Trophoblast cell (in vitro differentiated cells and primary cell): Measurements from ENCODE around the gene C2orf74.

Experiments used
- DNase-seq, 2 donors: peaks; one replicate each; pipeline ENCODE4 v3.0.0-alpha.2; 2016
- H2AFZ ChIP-seq: 2 replicates; pipeline ENCODE4 v1.6.1; 2013; ENCODE audit warnings: low read length, moderate library complexity, mild to moderate bottlenecking; ENCODE audit not compliant: insufficient read depth, poor library complexity
- H2AK5ac ChIP-seq: 2 replicates; pipeline ENCODE4 v1.6.1; 2013; ENCODE audit warnings: mild to moderate bottlenecking, low read length
- H2BK120ac ChIP-seq: 2 replicates; pipeline ENCODE4 v1.6.1; 2013; ENCODE audit warnings: low read length, mild to moderate bottlenecking, moderate library complexity; ENCODE audit not compliant: insufficient read depth, poor library complexity
- H2BK12ac ChIP-seq: 2 replicates; pipeline ENCODE4 v1.6.1; 2013; ENCODE audit warnings: mild to moderate bottlenecking, low read length, moderate library complexity
- H2BK5ac ChIP-seq: 2 replicates; pipeline ENCODE4 v1.6.1; 2013; ENCODE audit warnings: low read length, low read depth, moderate library complexity, mild to moderate bottlenecking; ENCODE audit not compliant: poor library complexity
- H3K14ac ChIP-seq: 2 replicates; pipeline ENCODE4 v1.6.1; 2013; ENCODE audit warnings: mild to moderate bottlenecking, low read length
- H3K18ac ChIP-seq: 2 replicates; pipeline ENCODE4 v1.6.1; 2013; ENCODE audit warnings: mild to moderate bottlenecking, low read length
- H3K23ac ChIP-seq: 2 replicates; pipeline ENCODE4 v1.6.1; 2013; ENCODE audit warnings: low read length
- H3K27ac ChIP-seq: 2 replicates; pipeline ENCODE4 v1.5.1; 2013; ENCODE audit warnings: low read depth, mild to moderate bottlenecking, inconsistent platforms, low read length, moderate library complexity
- H3K27me3 ChIP-seq: 2 replicates; pipeline ENCODE4 v1.6.1; 2013; ENCODE audit warnings: inconsistent platforms, mild to moderate bottlenecking, low read length, moderate library complexity; ENCODE audit not compliant: insufficient read depth
- H3K36me3 ChIP-seq, 2 experiments: 1 replicate in 1 of 2; 2 replicates in 1 of 2; pipeline ENCODE4 v1.6.1; 2013; ENCODE audit warnings: low read length in 2 of 2, mild to moderate bottlenecking in 2 of 2, moderate library complexity in 1 of 2; ENCODE audit not compliant: insufficient read depth in 2 of 2, control insufficient read depth in 1 of 2
- H3K4ac ChIP-seq: 2 replicates; pipeline ENCODE4 v1.6.1; 2013; ENCODE audit warnings: low read depth, mild to moderate bottlenecking, low read length, moderate library complexity
- H3K4me1 ChIP-seq, 2 experiments: 1 replicate in 1 of 2; 2 replicates in 1 of 2; pipeline ENCODE4 v1.6.1; 2013; ENCODE audit warnings: low read length in 2 of 2, mild to moderate bottlenecking in 2 of 2, moderate library complexity in 1 of 2; ENCODE audit not compliant: insufficient read depth in 2 of 2, control insufficient read depth in 1 of 2
- H3K4me2 ChIP-seq: 2 replicates; pipeline ENCODE4 v1.6.1; 2013; ENCODE audit warnings: inconsistent platforms, mild to moderate bottlenecking, low read length, moderate library complexity
- H3K4me3 ChIP-seq: 2 replicates; pipeline ENCODE4 v1.5.1; 2013; ENCODE audit warnings: mild to moderate bottlenecking, low read depth, low read length, inconsistent platforms
- H3K79me1 ChIP-seq: one replicate; pipeline ENCODE4 v1.6.1; 2013; ENCODE audit warnings: low read length
- H3K79me2 ChIP-seq: 2 replicates; pipeline ENCODE4 v1.6.1; 2013; ENCODE audit warnings: low read length, mild to moderate bottlenecking; ENCODE audit not compliant: control insufficient read depth, insufficient read depth, poor library complexity
- H3K9ac ChIP-seq: 2 replicates; pipeline ENCODE4 v1.6.1; 2013; ENCODE audit warnings: mild to moderate bottlenecking, low read length
- H3K9me3 ChIP-seq: 2 replicates; pipeline ENCODE4 v1.6.1; 2013; ENCODE audit warnings: low read depth, mild to moderate bottlenecking, control low read depth, inconsistent platforms, low read length; ENCODE audit not compliant: insufficient read depth
- H4K12ac ChIP-seq: 2 replicates; pipeline ENCODE4 v1.6.1; 2013; ENCODE audit warnings: low read depth, mild to moderate bottlenecking, low read length, moderate library complexity
- H4K8ac ChIP-seq: 2 replicates; pipeline ENCODE4 v1.6.1; 2013; ENCODE audit warnings: low read depth, mild to moderate bottlenecking, low read length, moderate library complexity
- H4K91ac ChIP-seq: one replicate; pipeline ENCODE4 v1.6.1; 2013; ENCODE audit warnings: low read depth, mild to moderate bottlenecking, low read length, moderate library complexity
- WGBS: extraction: QIAGEN DNeasy Blood & Tissue Kit; methylation state at CpG from one replicate; pipeline ENCODE4 v1.1.7; 2013; ENCODE audit warnings: missing lambda C conversion rate; ENCODE audit not compliant: insufficient read length, insufficient coverage; ENCODE audit errors: extremely low coverage; 5-methylcytosine and 5-hydroxymethylcytosine counted together

The C2orf74 gene

GRCh38 chr2:61182059-61182383 is 20.0 kb downstream of the C2orf74 start:
- Histone ChIP-seq H3K9me3 (no peaks in the 10 kb centered on the region), H3K4me3 (no peak overlapping the region), H3K79me1 (peaks cover 9% of the 10 kb centered on the region), H3K27ac (no peak overlapping the region), H3K36me3 (peaks cover 17 to 40% of the 10 kb centered on the region in 2 experiments), H4K91ac (no peak overlapping the region), H3K4me1 (peaks cover 19 to 23% of the 10 kb centered on the region in 2 experiments), H2BK12ac (no peak overlapping the region), H3K18ac (no peak overlapping the region), H3K23ac (no peak overlapping the region), H4K12ac (no peak overlapping the region), H3K14ac (no peak overlapping the region), H3K4ac (no peak overlapping the region), H2AFZ (no peak overlapping the region), H3K4me2 (no peak overlapping the region), H2BK120ac (no peak overlapping the region), H4K8ac (no peak overlapping the region), H3K9ac (no peak overlapping the region), H3K79me2 (peaks cover 8% of the 10 kb centered on the region), H2BK5ac (no peak overlapping the region), H3K27me3 (no peaks in the 10 kb centered on the region), H2AK5ac (no peak overlapping the region)
- no CpG with 5 or more reads among the region's 6 CpGs for WGBS
- peak in 1 of 2 donors; percentile 31 for DNase-seq

GRCh38 chr2:61183795-61184194 is 21.8 kb downstream of the C2orf74 start:
- H2BK12ac ChIP-seq = no peak overlapping the region
- no peak overlapping the region for H2BK120ac ChIP-seq
- H3K27ac ChIP-seq = no peak overlapping the region
- H4K12ac ChIP-seq = no peak overlapping the region
- no peak overlapping the region for H3K4ac ChIP-seq
- no peak overlapping the region for H2AK5ac ChIP-seq
- no peak overlapping the region for H2BK5ac ChIP-seq
- peaks cover 11 to 13% of the 10 kb centered on the region in 2 experiments for H3K4me1 ChIP-seq
- no peak overlapping the region for H3K4me2 ChIP-seq
- H3K23ac ChIP-seq = no peak overlapping the region
- H3K36me3 ChIP-seq = peaks cover 19 to 50% of the 10 kb centered on the region in 2 experiments
- H3K18ac ChIP-seq = no peak overlapping the region
- H4K91ac ChIP-seq = no peak overlapping the region
- DNase-seq = no peak
- H3K14ac ChIP-seq = no peak overlapping the region
- no peak overlapping the region for H3K4me3 ChIP-seq
- WGBS = no CpG with 5 or more reads among the region's 3 CpGs
- H2AFZ ChIP-seq = no peak overlapping the region
- no peak overlapping the region for H4K8ac ChIP-seq
- no peaks in the 10 kb centered on the region for H3K27me3 ChIP-seq
- H3K9me3 ChIP-seq = no peaks in the 10 kb centered on the region
- no peaks in the 10 kb centered on the region for H3K79me2 ChIP-seq
- no peaks in the 10 kb centered on the region for H3K79me1 ChIP-seq
- no peak overlapping the region for H3K9ac ChIP-seq

- Histone ChIP-seq H2AK5ac (no peak overlapping the region), H3K36me3 (peaks cover 21 to 51% of the 10 kb centered on the region in 2 experiments), H3K79me1 (no peaks in the 10 kb centered on the region), H3K14ac (no peak overlapping the region), H4K8ac (no peak overlapping the region), H2BK120ac (no peak overlapping the region), H2AFZ (no peak overlapping the region), H3K9ac (no peak overlapping the region), H2BK5ac (no peak overlapping the region), H3K79me2 (no peaks in the 10 kb centered on the region), H3K4me3 (no peak overlapping the region), H3K4ac (no peak overlapping the region), H3K4me1 (peaks cover 7 to 8% of the 10 kb centered on the region in 2 experiments), H3K18ac (no peak overlapping the region), H3K27me3 (no peaks in the 10 kb centered on the region), H3K9me3 (no peaks in the 10 kb centered on the region), H4K91ac (no peak overlapping the region), H3K23ac (no peak overlapping the region), H3K27ac (no peak overlapping the region), H4K12ac (no peak overlapping the region), H2BK12ac (no peak overlapping the region), H3K4me2 (no peak overlapping the region)
- no peak for DNase-seq
- no CpG with 5 or more reads among the region's 3 CpGs for WGBS
Measured at GRCh38 chr2:61184263-61184662, 22.3 kb downstream of the C2orf74 start.

GRCh38 chr2:61185231-61185728 is 23.3 kb downstream of the C2orf74 start:
- no peak overlapping the region for H3K18ac ChIP-seq
- no peak overlapping the region for H2AK5ac ChIP-seq
- H3K4me3 ChIP-seq = no peak overlapping the region
- H4K91ac ChIP-seq = no peak overlapping the region
- no peak overlapping the region for H3K27ac ChIP-seq
- no peak for DNase-seq
- H3K9me3 ChIP-seq = no peaks in the 10 kb centered on the region
- H3K79me1 ChIP-seq = no peaks in the 10 kb centered on the region
- no peak overlapping the region for H3K23ac ChIP-seq
- H3K36me3 ChIP-seq = peaks cover 23 to 54% of the 10 kb centered on the region in 2 experiments
- H4K12ac ChIP-seq = no peak overlapping the region
- H3K4me2 ChIP-seq = no peak overlapping the region
- no peaks in the 10 kb centered on the region for H3K27me3 ChIP-seq
- no peak overlapping the region for H2BK12ac ChIP-seq
- H2BK5ac ChIP-seq = no peak overlapping the region
- no peak overlapping the region for H4K8ac ChIP-seq
- H3K4me1 ChIP-seq = peaks cover under 1 to 5% of the 10 kb centered on the region in 2 experiments
- H3K14ac ChIP-seq = no peak overlapping the region
- no peak overlapping the region for H2BK120ac ChIP-seq
- H3K4ac ChIP-seq = no peak overlapping the region
- H2AFZ ChIP-seq = no peak overlapping the region
- no peaks in the 10 kb centered on the region for H3K79me2 ChIP-seq
- H3K9ac ChIP-seq = no peak overlapping the region
